Muscle layer of colon (tissue), 2 donors: Measurements from ENCODE around the gene KCNK10.
A peak's percentile ranks its signal among the peaks of the same experiment; 100 is the strongest.

Experiments
- H3K27ac ChIP-seq: one replicate; pipeline ENCODE4 v1.7.0; 2013; ENCODE audit warnings: low read depth, mild to moderate bottlenecking, low read length, moderate library complexity
- H3K27me3 ChIP-seq, 2 donors: one replicate each; pipeline ENCODE4 v1.7.0; 2013; ENCODE audit warnings: low read length in 2 of 2, mild to moderate bottlenecking in 2 of 2; ENCODE audit not compliant: insufficient read depth in 2 of 2, control insufficient read depth in 1 of 2
- H3K36me3 ChIP-seq: one replicate; pipeline ENCODE4 v1.7.0; 2013; ENCODE audit warnings: mild to moderate bottlenecking, low read length; ENCODE audit not compliant: insufficient read depth
- H3K4me1 ChIP-seq: one replicate; pipeline ENCODE4 v1.7.0; 2013; ENCODE audit warnings: mild to moderate bottlenecking, low read length; ENCODE audit not compliant: insufficient read depth
- H3K4me3 ChIP-seq, 2 donors: one replicate each; pipeline ENCODE4 v1.7.0; 2013; ENCODE audit warnings: low read length in 2 of 2, low read depth in 1 of 2, mild to moderate bottlenecking in 1 of 2, moderate library complexity in 1 of 2
- H3K9ac ChIP-seq: one replicate; pipeline ENCODE4 v1.7.0; 2013; ENCODE audit warnings: low read length
- H3K9me3 ChIP-seq: one replicate; pipeline ENCODE4 v1.7.0; 2013; ENCODE audit warnings: mild to moderate bottlenecking, low read length
- donor health status: abdominal sarcoma.
- donor health status: Adenocarcinoma of cecum.

Gene KCNK10

GRCh38 chr14:88340357-88340756 lies 17.3 kb upstream of the KCNK10 start:
- no peaks in the 10 kb centered on the region for H3K4me1 ChIP-seq
- no peak overlapping the region for H3K9ac ChIP-seq
- no peaks in the 10 kb centered on the region for H3K36me3 ChIP-seq
- no peak overlapping the region for H3K27ac ChIP-seq
- no peaks in the 10 kb centered on the region for H3K27me3 ChIP-seq
- no peak overlapping the region for H3K4me3 ChIP-seq
- H3K9me3 ChIP-seq, result no peaks in the 10 kb centered on the region

DNA sequence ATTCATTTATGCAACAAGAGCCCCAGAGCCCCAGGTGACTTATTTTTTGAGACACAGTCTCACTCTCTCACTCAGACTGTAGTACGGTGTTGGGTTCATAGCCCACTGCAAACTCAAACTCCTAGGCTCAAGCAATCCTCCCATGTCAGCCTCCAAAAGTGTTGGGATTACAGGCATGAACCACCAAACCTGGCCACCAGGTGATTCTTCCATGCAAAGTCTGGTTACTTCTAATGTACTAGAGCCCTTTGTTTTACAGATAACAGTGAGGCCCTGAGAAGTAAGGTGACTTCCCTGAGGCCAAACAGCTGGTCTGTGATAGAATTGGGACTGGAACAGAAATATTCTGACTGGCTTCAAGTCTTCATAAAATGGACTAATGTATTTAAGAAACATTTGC lies 10.0 kb upstream of the KCNK10 start:
- H3K9me3 ChIP-seq, result no peaks in the 10 kb centered on the region
- H3K4me1 ChIP-seq, result no peaks in the 10 kb centered on the region
- no peak overlapping the region for H3K9ac ChIP-seq
- H3K27ac ChIP-seq, result no peak overlapping the region
- no peaks in the 10 kb centered on the region for H3K27me3 ChIP-seq
- no peak overlapping the region for H3K4me3 ChIP-seq
- H3K36me3 ChIP-seq, result no peaks in the 10 kb centered on the region

GRCh38 chr14:88327497-88327896 lies 4.4 kb upstream of the KCNK10 start:
- Histone ChIP-seq H3K4me1 (no peaks in the 10 kb centered on the region), H3K27ac (no peak overlapping the region), H3K27me3 (peaks cover 9 to 35% of the 10 kb centered on the region in 2 donors), H3K9ac (no peak overlapping the region), H3K9me3 (no peaks in the 10 kb centered on the region), H3K36me3 (no peaks in the 10 kb centered on the region), H3K4me3 (no peak overlapping the region)

GRCh38 chr14:88326352-88327103 lies 3.5 kb upstream of the KCNK10 start:
- H3K27me3 ChIP-seq, result peaks cover 9 to 36% of the 10 kb centered on the region in 2 donors
- H3K36me3 ChIP-seq, result no peaks in the 10 kb centered on the region
- H3K9ac ChIP-seq, result no peak overlapping the region
- no peak overlapping the region for H3K4me3 ChIP-seq
- H3K9me3 ChIP-seq, result no peaks in the 10 kb centered on the region
- H3K4me1 ChIP-seq, result no peaks in the 10 kb centered on the region
- H3K27ac ChIP-seq, result no peak overlapping the region

- no peaks in the 10 kb centered on the region for H3K9me3 ChIP-seq
- H3K9ac ChIP-seq, result no peak overlapping the region
- no peak overlapping the region for H3K4me3 ChIP-seq
- H3K36me3 ChIP-seq, result no peaks in the 10 kb centered on the region
- no peak overlapping the region for H3K27ac ChIP-seq
- no peaks in the 10 kb centered on the region for H3K4me1 ChIP-seq
- peaks cover 9 to 38% of the 10 kb centered on the region in 2 donors for H3K27me3 ChIP-seq
Observed at GRCh38 chr14:88325883-88326282, 2.8 kb upstream of the KCNK10 start.

DNA sequence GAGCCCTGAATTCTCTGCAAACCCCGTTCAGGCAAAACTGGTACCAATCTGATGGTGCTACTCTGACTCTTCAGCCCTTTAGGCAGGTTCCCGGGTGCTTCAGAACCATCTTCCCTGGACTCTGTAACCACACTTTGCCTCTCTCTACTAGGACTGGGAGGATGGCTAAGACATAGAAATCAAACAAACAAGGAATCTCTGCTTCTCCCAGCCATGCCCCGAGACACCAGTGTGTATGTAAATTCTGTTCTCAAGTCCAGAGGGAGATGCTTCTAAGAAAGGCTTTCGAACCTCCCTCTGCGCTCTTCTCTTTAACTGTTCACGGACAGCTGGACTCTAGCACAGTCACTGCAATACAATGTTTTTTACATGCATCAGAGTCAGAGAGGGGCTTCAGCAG lies 1.9 kb upstream of the KCNK10 start:
- Histone ChIP-seq H3K36me3 (no peaks in the 10 kb centered on the region), H3K4me1 (no peaks in the 10 kb centered on the region), H3K9ac (no peak overlapping the region), H3K4me3 (no peak overlapping the region), H3K27ac (no peak overlapping the region), H3K9me3 (no peaks in the 10 kb centered on the region), H3K27me3 (peaks cover 9 to 38% of the 10 kb centered on the region in 2 donors)

DNA sequence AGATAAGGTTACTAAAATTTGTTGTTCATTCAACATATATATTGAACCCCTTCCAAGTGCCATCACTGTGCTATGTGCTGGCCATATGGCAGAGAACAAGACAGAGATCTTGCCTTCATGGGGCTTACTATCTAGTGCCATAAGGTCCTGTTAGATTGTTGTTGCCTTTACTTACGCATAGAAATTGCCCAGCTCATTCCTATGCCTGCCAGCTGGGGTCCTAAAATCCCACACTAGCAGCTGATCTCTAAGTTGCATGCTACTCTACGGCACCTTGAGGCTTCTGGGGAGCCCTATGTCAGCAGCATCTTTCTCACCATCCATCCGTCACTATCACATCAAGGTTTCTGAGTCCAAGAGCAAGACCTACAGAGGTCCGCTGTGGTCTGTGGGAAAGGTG lies 1.4 kb upstream of the KCNK10 start:
- Histone ChIP-seq H3K4me1 (no peaks in the 10 kb centered on the region), H3K27me3 (peaks cover 9 to 38% of the 10 kb centered on the region in 2 donors), H3K4me3 (no peak overlapping the region), H3K27ac (no peak overlapping the region), H3K9ac (no peak overlapping the region), H3K36me3 (no peaks in the 10 kb centered on the region), H3K9me3 (no peaks in the 10 kb centered on the region)

DNA sequence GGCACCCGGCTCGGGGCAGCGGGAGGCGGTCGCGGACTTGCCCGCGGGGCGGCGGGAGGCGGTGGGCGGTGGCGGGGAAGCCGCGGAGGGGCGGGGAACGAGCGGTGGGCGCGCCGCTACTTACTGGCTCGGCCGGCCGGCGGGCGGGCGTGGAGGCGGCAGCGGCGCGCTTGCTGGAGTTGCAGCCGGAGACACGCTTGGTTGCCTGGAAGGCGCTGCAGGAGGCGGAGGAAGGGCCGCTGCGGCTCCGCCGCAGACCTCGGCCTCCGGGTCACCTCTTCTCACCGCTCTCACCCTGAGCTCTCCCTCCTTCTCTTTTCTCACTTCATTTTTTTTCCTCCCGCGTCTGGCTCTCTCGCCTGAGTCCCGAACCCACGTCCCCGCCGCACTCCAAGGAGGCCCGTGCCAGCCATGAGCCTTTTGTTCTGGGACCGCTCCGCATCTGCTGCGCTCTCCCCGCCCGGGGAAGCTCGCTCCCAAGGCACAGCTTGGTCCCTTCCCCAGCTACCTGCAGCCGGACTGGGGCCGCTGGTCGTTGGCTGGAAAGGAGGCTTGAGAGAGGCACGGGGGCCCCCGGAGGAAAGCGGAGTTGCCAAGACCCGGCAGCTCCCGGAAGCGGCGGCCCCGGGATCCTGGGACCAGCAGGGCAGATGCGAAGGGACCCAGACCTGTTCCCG lies 592 bp upstream of the KCNK10 start:
- no peaks in the 10 kb centered on the region for H3K9me3 ChIP-seq
- peaks cover 9 to 38% of the 10 kb centered on the region in 2 donors for H3K27me3 ChIP-seq
- peak overlapping the region in 1 of 2 donors; percentile 11 for H3K4me3 ChIP-seq
- H3K36me3 ChIP-seq, result no peaks in the 10 kb centered on the region
- no peak overlapping the region for H3K9ac ChIP-seq
- H3K4me1 ChIP-seq, result no peaks in the 10 kb centered on the region
- no peak overlapping the region for H3K27ac ChIP-seq

GRCh38 chr14:88322504-88323085 lies 474 bp downstream of the KCNK10 start:
- Histone ChIP-seq H3K4me1 (no peaks in the 10 kb centered on the region), H3K27me3 (peaks cover 9 to 38% of the 10 kb centered on the region in 2 donors), H3K4me3 (no peak overlapping the region), H3K36me3 (no peaks in the 10 kb centered on the region), H3K9ac (no peak overlapping the region), H3K9me3 (no peaks in the 10 kb centered on the region), H3K27ac (no peak overlapping the region)

- Histone ChIP-seq H3K9ac (no peak overlapping the region), H3K27me3 (peaks cover 9 to 32% of the 10 kb centered on the region in 2 donors), H3K36me3 (no peaks in the 10 kb centered on the region), H3K27ac (no peak overlapping the region), H3K9me3 (no peaks in the 10 kb centered on the region), H3K4me1 (no peaks in the 10 kb centered on the region), H3K4me3 (no peak overlapping the region)
Observed at GRCh38 chr14:88321692-88322503, 1.2 kb downstream of the KCNK10 start.

DNA sequence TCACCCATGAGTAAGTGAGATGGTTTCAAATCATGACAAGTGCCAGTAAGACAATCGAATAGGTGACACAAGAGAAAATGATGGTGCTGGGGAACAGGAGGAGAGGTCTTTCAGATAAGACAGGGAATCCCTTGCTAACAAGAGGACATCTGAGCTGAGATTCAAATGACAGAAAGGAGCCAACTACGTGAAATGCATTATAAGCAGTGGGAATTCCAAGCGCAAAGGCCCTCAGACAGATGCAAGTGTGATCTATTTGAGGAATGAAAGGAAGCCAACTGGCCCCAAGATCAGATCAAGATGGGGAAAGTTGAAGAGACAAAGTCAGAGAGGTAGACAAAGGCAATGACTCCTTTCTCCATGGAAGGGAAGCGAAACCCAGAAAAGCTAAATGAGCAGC lies 4.7 kb downstream of the KCNK10 start:
- Histone ChIP-seq H3K4me1 (no peaks in the 10 kb centered on the region), H3K9me3 (no peaks in the 10 kb centered on the region), H3K27ac (no peak overlapping the region), H3K4me3 (no peak overlapping the region), H3K36me3 (no peaks in the 10 kb centered on the region), H3K27me3 (peaks cover 0 to 3% of the 10 kb centered on the region in 2 donors), H3K9ac (no peak overlapping the region)
